WTC11 (cell line): ENCODE data around the gene TSBP1. TPM values are rescaled to one million over a fixed set of nuclear protein-coding genes. Genes with fewer than 3 reads are reported as not detected.

Source experiments
- ATAC-seq: fragments of 200-7000 bp; cut with Tn5 transposase; 2 replicates; pipeline ENCODE4 v1.10.0; 2021; ENCODE audit warnings: mild to moderate bottlenecking, moderate library complexity
- CTCF ChIA-PET: fragments of 300-600 bp; sonication (Branson Sonifier 250); formaldehyde crosslinking; loops from one replicate; lab custom pipeline; 2021; ENCODE audit warnings: antibody characterized with exemption; lab: Charles Lee
- POLR2A ChIA-PET: fragments of 350-600 bp; sonication (Branson Sonifier 250); formaldehyde crosslinking; loops from one replicate; lab custom pipeline; 2021; ENCODE audit warnings: antibody characterized with exemption; lab: Charles Lee
- DNase-seq: peaks from one replicate; pipeline ENCODE4 v3.0.0; 2021; ENCODE audit warnings: low spot score
- H3K27ac Mint-ChIP-seq: 2 replicates; pipeline ENCODE4 v1.8.0; 2021; ENCODE audit warnings: mixed read lengths
- H3K27me3 Mint-ChIP-seq: 2 replicates; pipeline ENCODE4 v1.8.0; 2021; ENCODE audit warnings: low read depth, mild to moderate bottlenecking, moderate library complexity, mixed read lengths
- H3K36me3 Mint-ChIP-seq: 2 replicates; pipeline ENCODE4 v1.8.0; 2021; ENCODE audit warnings: mixed read lengths
- H3K4me1 Mint-ChIP-seq: 2 replicates; pipeline ENCODE4 v1.8.0; 2022; ENCODE audit warnings: mixed read lengths
- H3K4me3 Mint-ChIP-seq: 2 replicates; pipeline ENCODE4 v1.8.0; 2021; ENCODE audit warnings: mild to moderate bottlenecking, moderate library complexity, mixed read lengths
- H3K9me3 Mint-ChIP-seq: 2 replicates; pipeline ENCODE4 v1.8.0; 2021; ENCODE audit warnings: mixed read lengths
- AFF4 ChIP-seq: sonication (generic); formaldehyde crosslinking; IDR thresholded peaks from 2 replicates; pipeline ENCODE4 v1.8.1; 2023; ENCODE audit warnings: mild to moderate bottlenecking, missing genetic modification reagents, borderline replicate concordance
- CREM ChIP-seq: sonication (generic); formaldehyde crosslinking; IDR thresholded peaks from 2 replicates; pipeline ENCODE4 v1.8.1; 2022; ENCODE audit warnings: mild to moderate bottlenecking, missing genetic modification reagents, moderate library complexity
- CTCF ChIP-seq: fragments of 200-600 bp; IDR thresholded peaks from 2 replicates; pipeline ENCODE4 v1.8.0; 2022; ENCODE audit warnings: antibody characterized with exemption
- E2F1 ChIP-seq: sonication (generic); formaldehyde crosslinking; IDR thresholded peaks from 2 replicates; pipeline ENCODE4 v1.8.0; 2022; ENCODE audit warnings: mild to moderate bottlenecking, missing genetic modification reagents
- EMX1 ChIP-seq: fragments of 250-450 bp; sonication (Bioruptor Pico); IDR thresholded peaks from 2 replicates; pipeline ENCODE4 v1.8.0; 2021; ENCODE audit warnings: mild to moderate bottlenecking
- ERG ChIP-seq: fragments of 250-450 bp; sonication (Bioruptor Pico); IDR thresholded peaks from 2 replicates; pipeline ENCODE4 v1.8.0; 2021; ENCODE audit warnings: mild to moderate bottlenecking
- GTF2I ChIP-seq: fragments of 250-450 bp; sonication (Bioruptor Pico); conservative IDR thresholded peaks from 2 replicates; pipeline ENCODE4 v1.4.0; 2021; ENCODE audit warnings: mild to moderate bottlenecking
- JUN ChIP-seq: sonication (generic); formaldehyde crosslinking; IDR thresholded peaks from 2 replicates; pipeline ENCODE4 v1.8.0; 2023; ENCODE audit warnings: mild to moderate bottlenecking, missing genetic modification reagents
- MLX ChIP-seq: sonication (generic); formaldehyde crosslinking; IDR thresholded peaks from 2 replicates; pipeline ENCODE4 v1.8.1; 2023; ENCODE audit warnings: mild to moderate bottlenecking, missing genetic modification reagents, moderate library complexity
- PRDM15 ChIP-seq: sonication (generic); formaldehyde crosslinking; IDR thresholded peaks from 2 replicates; pipeline ENCODE4 v1.8.0; 2022; ENCODE audit warnings: missing genetic modification reagents
- PRRX2 ChIP-seq: fragments of 250-450 bp; sonication (Bioruptor Pico); IDR thresholded peaks from 2 replicates; pipeline ENCODE4 v1.8.0; 2021; ENCODE audit warnings: mild to moderate bottlenecking
- SMAD3 ChIP-seq: sonication (generic); formaldehyde crosslinking; IDR thresholded peaks from 2 replicates; pipeline ENCODE4 v1.8.0; 2022; ENCODE audit warnings: missing genetic modification reagents, mild to moderate bottlenecking, borderline replicate concordance
- SMAD4 ChIP-seq: sonication (generic); formaldehyde crosslinking; IDR thresholded peaks from 2 replicates; pipeline ENCODE4 v1.8.0; 2022; ENCODE audit warnings: mild to moderate bottlenecking, missing genetic modification reagents
- ZNF416 ChIP-seq: fragments of 250-450 bp; sonication (Bioruptor Pico); IDR thresholded peaks from 2 replicates; pipeline ENCODE4 v1.9.0; 2021; ENCODE audit warnings: mild to moderate bottlenecking, inconsistent platforms
- ZNF671 ChIP-seq: fragments of 250-450 bp; sonication (Bioruptor Pico); IDR thresholded peaks from 2 replicates; pipeline ENCODE4 v1.8.0; 2021; ENCODE audit warnings: mild to moderate bottlenecking
- ZSCAN18 ChIP-seq: fragments of 250-450 bp; sonication (Bioruptor Pico); IDR thresholded peaks from 2 replicates; pipeline ENCODE4 v2.1.2; 2022; ENCODE audit warnings: mild to moderate bottlenecking, moderate library complexity
- total RNA-seq: library from RNA; stranded (reverse); gene quantifications from 3 replicates; pipeline ENCODE4 v1.2.3, GENCODE V29; 2021

TSBP1 gene
- total RNA-seq, 1 experiment from 2014 or later: not detected

- H3K4me3 Mint-ChIP-seq: no peak overlapping the region
- H3K4me1 Mint-ChIP-seq: no peaks in the 10 kb centered on the region
- ChIA-PET POLR2A (no interaction called here), CTCF (no interaction called here)
- H3K36me3 Mint-ChIP-seq: no peaks in the 10 kb centered on the region
- TF ChIP-seq PRRX2 (CRISPR knock-in tag): no peak
- no peak for TF ChIP-seq EMX1
- TF ChIP-seq GTF2I (CRISPR knock-in tag): no peak
- no peaks in the 10 kb centered on the region for H3K9me3 Mint-ChIP-seq
- no peak for ATAC-seq
- no peak overlapping the region for H3K27ac Mint-ChIP-seq
- H3K27me3 Mint-ChIP-seq: no peaks in the 10 kb centered on the region
- no peak for DNase-seq
Measured at GRCh38 chr6:32294566-32294965, 77.1 kb downstream of the TSBP1 start.

GRCh38 chr6:32293695-32294094, 78.0 kb downstream of the TSBP1 start:
- no peaks in the 10 kb centered on the region for H3K4me1 Mint-ChIP-seq
- TF ChIP-seq AFF4 (CRISPR knock-in tag): no peak
- no peak for TF ChIP-seq PRRX2 (CRISPR knock-in tag)
- no peak for TF ChIP-seq MLX (CRISPR knock-in tag)
- no peak for TF ChIP-seq SMAD3 (CRISPR knock-in tag)
- no peak for TF ChIP-seq ZNF416 (CRISPR knock-in tag)
- TF ChIP-seq E2F1 (CRISPR knock-in tag): no peak
- no peak for TF ChIP-seq ZSCAN18 (CRISPR knock-in tag)
- no peak for TF ChIP-seq CTCF
- TF ChIP-seq ERG (CRISPR knock-in tag): no peak
- TF ChIP-seq JUN (CRISPR knock-in tag): no peak
- TF ChIP-seq PRDM15: no peak
- TF ChIP-seq ZNF671 (CRISPR knock-in tag): no peak
- TF ChIP-seq SMAD4: no peak
- no peak for TF ChIP-seq CREM
- TF ChIP-seq, all 79 proteins: peak for 0
- Mint-ChIP-seq H3K27ac (no peak overlapping the region), H3K9me3 (no peaks in the 10 kb centered on the region), H3K4me3 (no peak overlapping the region), H3K27me3 (no peaks in the 10 kb centered on the region), H3K36me3 (no peaks in the 10 kb centered on the region)
- ATAC-seq: no peak
- DNase-seq: no peak
- POLR2A ChIA-PET: no interaction called here
- CTCF ChIA-PET: no interaction called here
